HG03469 (cell line): ENCODE measurements around the gene TDRD5.

Source experiments
- ATAC-seq: cut with Tn5 transposase; IDR thresholded peaks from one replicate; pipeline ENCODE4 v1.9.1; 2021; ENCODE audit warnings: mild to moderate bottlenecking, moderate library complexity, moderate number of reproducible peaks; ENCODE audit not compliant: unreplicated experiment

TDRD5 gene, protein sequence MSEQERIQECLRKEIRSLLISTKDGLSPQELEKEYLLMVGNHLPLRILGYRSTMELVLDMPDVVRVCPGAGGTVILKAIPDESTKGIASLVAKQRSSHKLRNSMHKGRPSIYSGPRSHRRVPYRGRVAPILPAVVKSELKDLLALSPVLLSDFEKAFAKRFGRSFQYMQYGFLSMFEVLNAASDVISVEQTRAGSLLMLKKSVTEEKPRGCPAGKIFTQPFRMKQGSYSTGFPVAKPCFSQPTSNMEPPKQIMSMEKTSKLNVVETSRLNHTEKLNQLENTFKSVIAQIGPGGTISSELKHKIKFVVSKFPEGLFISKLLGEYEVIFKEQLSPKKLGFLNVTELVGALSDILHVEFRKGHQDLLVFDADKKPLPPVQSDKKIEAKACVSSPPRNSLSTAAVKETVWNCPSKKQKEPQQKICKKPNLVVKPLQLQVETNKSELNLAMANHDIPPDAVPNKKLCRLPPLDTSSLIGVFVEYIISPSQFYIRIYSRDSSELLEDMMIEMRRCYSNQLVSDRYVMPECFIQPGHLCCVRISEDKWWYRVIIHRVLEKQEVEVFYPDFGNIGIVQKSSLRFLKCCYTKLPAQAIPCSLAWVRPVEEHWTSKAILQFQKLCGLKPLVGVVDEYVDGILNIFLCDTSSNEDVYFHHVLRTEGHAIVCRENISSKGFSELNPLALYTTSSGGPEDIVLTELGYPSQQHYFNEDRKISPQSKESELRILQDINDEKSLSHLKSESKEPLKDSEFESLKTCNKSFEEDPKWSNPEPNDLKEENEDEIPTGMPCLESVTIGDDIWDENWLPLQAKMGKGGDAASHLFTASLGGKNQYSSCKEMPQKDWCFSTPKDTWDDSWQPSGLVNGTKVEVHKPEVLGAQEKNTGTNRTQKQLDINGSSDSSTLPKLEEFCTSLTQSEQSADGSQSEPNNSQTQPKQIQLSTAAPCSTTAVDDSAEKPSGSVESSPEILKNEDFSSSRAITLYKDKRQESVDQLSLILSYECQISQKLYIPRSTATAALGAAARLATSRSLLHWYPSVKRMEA

DNA sequence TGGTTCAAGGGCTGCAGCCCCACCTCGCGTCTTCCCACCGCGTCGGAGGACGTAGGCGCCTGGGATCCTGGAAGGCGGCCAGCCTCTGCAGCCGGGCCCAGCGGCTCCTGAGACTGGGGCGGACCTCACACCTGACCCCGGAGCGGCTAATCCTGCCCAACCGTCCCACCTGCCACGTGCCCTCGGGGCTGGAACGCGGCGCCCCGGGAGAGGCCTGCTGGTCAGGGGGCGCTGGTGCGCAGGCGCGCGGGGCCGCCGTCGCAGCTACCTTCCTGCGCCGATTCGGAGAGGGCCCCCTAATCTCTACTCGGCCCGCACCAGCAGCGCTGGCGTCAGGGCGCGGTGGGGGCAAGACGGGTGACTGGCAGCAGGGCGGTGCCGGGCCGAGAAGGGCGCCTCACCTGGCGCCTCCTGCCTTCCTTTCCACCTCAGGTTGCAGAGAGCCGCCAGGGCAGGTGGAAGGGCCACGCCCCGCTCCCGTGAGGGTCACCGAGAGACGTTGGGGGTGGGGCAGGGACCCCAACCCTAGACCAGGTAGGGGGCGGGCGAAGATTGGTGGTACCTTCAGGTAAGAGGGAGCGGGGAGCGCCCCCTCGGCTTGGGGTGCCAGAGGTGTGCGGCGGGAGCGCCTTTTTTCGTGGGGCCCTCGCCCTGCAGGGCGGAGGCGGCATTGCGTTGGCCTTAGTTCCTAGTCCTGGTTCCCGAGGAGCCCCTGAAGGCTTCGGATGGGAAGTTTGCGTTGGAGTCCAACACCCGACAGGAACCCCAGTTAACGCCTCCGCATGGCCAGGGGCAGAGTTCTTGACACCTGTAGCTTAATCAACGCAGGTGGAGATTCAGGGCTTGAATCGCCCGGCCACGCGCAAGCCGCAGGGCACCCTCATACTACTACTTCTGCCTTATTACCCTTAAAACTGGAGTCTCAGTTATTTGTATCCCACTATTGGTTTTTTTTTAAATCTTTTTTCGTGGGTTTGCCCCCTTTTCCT lies at the start of gene TDRD5:
TDRD5 (plus strand) TSS at position 241 of the 989 bp plus-strand sequence. CDS start 784 bp downstream, outside the sequence.
- ATAC-seq = no peak

DNA sequence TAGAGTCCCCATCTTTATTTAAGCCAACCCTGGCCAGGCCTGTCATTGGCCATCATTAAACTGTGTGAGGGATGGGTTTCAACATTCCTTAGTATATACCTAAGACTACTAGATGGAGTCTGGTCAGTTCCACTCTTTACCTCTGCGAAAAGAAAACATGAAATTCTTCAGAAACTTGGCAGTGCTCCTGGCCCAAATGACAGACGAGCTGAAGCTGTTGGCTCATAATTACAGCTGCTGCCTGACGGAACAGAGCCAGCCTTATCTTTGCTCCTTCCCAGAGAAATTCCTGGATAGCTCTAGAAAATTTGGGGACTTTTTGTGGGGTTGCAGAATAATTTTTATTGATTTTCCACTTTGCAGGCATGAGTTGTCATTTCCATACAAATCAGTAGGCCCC lies 46.3 kb upstream of the TDRD5 start:
- ATAC-seq = no peak

DNA sequence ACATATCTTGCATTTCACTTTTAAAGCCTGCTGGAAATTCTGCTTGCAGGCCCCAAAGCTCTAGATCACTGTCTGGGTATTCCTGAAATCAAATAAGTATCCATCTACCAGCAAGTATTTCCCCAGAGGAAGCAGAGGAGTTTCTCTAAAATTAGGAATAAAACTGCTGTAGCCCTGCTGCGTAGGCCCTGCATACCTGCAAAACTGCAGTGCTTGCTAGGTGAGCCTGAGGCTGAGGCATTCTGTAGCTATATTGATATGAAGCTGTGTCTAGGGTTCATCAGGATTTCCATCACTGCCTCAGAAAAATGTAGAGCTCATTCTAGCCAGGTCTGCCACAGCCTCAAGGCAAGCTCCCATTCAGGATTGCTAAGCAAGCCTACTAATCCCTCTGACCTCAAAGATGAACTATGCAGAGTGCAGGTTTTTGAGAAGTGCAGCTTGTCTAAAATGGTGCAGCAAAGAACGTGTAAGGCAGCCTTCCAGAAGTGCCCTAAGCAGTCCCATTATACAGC lies 44.6 kb upstream of the TDRD5 start:
- no peak for ATAC-seq

DNA sequence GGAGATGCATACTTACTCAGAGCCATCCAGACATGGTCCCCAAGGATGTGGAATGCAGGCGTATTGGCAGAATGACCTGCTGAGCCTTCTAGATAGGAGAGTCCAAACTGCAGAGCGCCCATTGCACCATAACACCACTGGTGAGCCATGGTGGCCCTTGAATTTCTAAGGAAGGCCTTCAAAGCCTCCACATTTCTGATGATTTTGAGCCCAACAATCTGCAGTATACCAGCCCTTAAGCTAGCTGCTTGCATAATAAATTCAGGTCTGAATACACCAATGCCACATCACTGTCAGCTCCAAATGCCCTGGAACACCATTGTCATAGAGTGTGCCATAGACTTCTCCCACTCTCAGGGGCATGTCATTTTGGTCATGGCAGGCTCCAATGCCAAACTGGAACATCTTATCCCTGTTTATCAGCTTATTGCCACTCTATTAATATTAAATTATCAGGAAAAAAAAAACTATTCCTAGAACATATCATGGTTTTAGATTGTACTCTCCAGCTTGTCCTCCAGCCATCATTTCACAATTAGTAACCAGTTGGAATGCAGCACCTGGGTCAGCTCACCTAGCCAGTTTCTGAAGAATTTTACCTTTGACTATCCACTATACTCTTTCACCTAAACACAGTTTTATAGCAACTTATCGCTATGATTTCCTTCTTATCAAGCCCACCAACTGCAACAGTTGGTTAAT lies 42.8 kb upstream of the TDRD5 start:
- ATAC-seq = no peak

DNA sequence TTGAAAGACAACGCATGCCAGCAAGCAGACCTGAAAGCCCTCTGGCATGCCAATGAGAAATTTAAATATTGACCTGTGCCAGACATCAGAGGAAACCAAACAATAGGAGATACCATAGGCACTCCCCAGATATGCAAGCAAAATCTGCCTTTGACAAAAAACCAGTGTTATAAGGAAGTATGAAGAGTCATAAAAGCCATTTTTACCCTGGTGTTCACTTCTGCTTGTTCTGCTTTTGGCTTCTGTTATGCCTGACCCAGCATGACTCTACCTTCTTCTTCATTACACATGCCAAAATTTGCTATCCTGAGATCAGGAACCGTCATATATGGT lies 42.3 kb upstream of the TDRD5 start:
- no peak for ATAC-seq

DNA sequence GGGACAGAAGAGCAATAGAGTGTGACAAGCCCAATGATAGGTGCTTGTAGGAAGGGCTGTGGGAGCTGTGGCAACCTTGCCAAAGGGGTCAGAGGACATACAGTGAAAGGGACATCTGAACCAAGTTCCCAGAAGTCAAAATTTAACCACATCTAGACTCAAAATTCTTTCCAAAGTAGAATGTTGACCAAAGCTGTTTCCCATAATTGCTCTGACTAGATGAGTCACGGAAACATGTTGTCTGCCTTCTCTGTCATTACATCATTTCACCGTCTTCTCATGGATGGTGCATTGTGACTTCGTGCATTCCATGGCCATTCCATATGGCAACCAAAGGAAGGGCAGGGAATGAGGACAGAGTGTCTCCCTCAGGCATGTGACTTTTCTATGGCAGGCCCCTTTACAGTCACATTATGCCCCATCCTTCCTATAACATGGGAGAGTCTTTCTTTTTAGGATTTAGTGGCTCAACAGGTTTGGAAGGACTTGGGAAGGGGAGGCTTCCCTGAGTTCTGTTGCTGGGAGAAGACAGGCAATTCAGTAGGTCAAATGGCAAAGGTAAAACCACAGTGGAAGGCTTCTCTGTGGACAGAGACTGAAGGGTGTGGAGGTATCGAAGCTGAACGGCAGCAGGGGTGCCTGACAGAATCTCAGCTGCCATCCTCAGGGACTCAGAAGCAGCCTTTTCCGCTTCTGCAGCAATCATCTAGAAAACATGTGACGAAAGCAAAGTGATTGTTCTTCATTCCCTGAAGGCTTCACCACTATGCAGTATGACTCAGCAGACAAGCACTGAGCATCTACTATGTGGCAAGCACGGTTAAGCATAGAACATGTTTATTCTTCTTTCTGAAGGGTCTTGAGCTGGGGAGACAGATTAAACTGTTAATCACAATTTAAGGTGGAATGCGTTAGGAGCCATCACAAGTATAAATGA lies 40.6 kb upstream of the TDRD5 start:
- peak; percentile 92 for ATAC-seq

DNA sequence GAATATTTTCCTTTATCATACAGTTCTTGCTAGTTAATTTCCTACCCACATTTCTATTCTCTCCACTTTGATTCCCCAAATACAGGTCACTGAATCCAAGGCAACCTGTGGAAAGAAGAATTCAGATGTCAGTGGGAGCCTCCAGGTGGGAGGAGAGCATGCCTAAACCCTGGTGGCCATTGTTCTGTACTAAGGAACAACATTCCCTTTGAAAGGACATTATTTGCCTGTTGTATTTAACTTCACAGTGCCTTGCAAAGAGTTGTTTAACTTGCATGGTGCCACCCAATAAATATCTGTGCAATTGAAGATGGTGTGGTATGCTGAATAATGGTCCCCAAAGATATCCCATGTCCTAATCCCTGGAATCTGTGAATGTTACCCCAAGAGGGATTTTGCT lies 37.2 kb upstream of the TDRD5 start:
- no peak for ATAC-seq

DNA sequence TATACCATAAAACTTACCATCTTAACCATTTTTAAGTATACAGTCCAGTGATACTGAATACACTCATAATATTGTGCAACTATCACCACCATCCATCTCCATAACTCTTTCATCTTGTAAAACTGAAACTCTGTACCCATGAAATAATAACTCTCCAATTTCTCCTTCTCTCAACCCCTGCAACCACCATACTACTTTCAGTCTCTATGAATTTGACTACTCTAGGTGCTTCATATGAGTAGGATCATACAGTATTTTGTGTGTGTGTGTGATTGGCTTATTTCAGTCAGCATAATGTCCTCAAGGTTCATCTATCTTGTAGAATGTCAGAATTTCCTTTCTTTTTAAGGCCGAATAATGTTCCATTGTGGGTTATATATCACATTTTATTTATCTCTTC lies 33.6 kb upstream of the TDRD5 start:
- ATAC-seq = no peak

DNA sequence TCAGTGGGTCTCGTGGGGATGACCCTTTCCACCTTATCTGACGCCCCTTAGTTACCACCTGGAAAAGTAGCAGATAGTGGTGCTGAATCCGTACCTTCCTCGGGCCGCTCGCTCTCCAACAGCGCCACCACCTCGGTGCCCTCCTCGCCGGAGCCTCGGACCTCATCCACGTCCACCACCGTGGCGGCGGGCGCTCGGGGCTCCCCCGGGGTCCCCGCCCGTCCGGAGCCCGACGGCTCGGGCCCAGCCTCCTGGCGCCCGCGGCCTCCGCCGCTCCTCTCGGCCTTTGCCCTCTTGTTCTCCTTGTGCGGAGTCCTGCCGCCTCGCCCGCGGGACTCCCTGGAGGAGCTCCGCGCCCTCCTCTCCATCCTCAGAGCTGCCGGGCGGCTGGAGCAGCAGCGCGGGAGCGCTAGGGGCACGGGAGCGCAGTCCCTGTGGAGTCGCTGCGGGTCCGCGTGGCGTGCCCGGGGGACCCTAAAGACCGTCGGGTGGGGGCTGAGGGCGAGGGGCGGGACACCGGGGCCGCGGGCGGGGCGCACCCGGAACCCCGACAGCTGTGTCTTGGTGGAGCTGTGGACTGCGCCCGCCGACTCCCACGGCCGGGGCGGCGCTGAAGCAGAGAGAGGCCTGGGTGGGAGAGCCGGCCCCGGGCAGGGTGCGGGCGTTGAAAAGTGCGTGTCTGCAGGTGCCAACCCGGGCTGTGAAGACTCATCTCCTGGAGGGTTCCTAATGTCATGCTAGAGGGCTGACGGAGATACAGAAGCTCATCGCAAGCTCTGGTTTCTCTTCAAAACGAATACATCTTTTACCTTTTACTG lies 15.9 kb upstream of the TDRD5 start, which contains the start of gene NPHS2:
NPHS2 (minus strand) TSS at position 452 of the 818 bp plus-strand sequence; CDS start at position 368, 84 bp downstream.
- ATAC-seq = no peak

DNA sequence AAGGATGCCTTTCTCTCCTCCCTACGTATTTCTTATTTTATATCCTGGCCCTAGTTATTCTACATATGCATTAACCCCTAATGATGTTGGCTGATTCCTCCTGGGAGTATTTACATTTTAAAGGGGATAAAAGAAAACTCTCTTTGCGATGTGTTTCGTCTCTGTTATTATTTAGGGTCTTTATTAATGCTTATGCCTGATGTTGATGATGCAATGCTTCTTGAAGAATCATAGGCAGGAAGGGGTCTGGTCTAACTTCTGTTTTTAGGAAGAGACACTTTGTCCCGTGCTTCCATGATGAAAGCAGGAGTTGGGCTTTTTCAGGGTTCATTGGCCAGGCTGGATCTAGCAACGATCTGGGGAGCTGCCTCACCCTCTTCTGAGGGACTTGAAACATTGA lies 15.1 kb upstream of the TDRD5 start:
- ATAC-seq = no peak

DNA sequence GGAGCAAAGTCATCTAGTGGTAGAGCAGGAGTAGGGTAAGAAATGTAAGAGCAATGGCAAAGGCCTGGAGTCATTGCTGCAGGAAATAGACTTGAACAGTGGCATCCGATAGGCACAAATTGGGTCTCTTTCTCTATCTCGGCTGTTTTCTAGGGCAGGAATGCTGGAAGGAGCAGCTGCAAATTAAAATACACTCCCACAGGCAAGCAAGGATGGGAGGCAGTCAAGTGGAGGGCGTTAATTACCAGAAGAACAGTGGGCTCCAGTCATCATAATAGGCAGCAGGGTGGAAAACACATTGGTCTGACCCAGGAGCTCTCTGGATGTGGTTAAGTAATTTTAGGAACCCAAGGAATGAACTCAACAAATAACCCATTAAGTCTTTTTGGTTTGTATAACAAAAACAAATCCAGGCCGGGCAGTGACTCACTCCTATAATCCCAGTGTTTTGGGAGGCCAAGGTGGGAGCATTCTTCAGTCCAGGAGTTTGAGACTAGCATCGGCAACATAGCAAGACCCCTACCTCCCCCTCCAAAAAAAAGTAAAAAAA lies 7.8 kb upstream of the TDRD5 start:
- no peak for ATAC-seq

DNA sequence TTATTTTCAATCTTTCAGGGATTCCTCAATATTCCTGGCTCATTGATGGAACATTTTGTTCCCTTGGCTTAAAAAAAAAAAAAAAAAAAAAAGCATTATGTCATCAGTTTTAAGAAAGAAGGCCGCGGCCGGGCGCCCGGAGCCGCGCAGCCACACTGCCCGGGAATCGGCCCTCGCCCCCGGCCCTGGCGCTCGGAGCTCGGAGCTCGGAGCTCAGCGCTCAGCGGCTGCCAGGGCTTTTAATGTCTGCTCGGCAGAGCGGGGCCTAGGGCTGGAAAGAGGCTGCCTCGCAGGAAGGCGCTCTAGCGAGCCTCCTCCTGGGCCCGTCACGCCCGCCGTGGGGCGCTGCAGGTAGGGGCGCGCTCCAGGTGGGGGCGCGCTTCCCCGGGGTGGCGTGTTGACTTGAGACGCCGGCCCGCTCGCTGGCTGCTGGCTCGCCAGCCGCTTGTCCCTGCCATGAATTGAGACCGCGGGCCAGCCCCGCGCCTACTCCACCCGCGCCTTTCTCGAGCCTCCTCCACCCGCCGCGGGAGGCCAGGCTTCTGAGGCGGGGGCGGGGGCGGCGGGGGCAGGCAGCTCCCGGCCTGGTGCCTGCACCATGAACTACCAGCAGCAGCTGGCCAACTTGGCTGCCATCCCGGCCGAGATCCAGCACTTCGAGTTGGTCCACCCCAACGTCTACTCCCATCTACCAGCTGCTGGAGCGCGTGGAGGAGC lies 5.4 kb upstream of the TDRD5 start:
- no peak for ATAC-seq

DNA sequence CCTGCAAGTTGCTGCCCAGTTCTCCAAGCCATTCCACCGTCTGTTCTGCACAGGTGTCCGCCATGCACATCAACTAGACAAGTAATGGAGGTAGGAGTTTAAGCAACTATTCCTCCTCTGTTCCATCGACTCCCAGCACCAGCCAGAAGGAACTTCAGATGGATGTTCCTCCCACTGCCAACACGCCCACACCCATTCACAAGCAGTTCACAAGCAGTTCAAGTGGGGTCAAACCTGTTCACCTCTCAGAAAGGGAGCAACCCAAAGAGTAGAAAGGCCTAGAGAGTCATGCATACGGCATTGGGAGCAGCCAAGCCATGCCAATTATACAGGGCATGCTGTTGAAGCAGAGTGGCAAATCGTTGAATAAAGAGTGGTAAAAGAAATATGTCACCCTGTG lies 4.3 kb upstream of the TDRD5 start:
- ATAC-seq = no peak

DNA sequence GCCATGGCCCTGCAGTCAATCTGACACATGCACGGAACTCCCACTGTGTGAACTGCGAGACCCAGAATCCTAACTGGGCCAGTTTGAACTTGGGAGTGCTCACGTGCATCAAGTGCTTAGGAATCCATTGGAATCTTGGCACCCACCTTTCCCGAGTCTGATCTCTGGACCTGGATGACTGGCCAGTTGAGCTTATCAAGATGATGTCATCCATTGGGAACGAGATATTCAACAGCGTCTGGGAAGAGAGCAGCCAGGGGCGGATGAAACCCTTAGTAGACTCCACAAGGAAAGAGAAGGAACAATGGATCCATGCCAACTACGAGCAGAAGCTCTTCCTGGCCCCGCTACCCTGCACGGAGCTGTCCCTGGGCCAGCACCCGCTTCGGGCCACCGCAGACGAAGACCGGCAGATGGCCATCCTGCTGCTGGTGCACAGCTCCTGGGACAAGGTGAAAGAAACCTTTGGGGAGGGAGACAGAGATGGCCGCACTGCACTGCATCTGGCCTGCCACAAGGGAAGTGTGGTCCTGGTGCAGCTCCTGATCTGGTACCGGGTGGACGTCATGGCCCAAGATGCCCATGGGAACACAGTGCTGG lies 3.1 kb upstream of the TDRD5 start:
- ATAC-seq = no peak

DNA sequence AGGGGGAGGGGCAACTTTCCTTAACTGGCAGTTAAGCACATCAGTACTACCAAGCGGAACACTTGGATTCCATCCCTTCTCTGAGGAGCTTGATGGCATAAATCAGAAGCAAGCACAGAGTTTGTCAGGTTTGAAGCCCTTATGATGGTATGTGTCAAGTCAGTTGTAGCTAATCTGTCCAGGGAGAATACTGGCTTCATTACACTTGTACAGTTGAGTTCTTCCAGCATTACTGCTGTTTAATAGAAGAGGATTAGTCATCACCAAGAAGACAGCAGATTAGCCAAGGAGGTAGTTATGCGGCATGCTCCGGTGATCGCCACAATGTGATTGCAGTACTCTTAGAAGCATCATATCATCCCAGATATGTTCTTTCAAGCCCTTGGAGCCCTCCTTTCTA lies 2.1 kb upstream of the TDRD5 start:
- no peak for ATAC-seq

DNA sequence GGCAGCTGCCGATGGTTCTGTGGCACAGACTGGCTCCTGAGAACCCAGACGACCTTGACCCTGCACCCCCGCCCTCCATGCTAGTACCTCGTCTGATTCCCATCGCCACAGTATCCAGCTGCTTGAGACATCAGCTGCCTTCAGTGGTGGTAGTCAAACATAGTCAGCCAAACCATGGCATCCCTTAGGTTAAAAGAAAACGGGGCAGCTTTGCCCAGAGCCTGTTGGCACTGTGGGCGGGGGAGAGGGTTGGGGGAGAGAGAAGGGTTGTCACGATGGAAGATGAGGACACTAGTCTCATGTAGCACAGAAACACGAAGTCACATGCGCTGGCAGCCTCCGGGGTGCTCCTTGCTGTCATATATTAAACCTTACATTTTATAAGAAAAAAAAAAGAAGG lies 961 bp upstream of the TDRD5 start:
- ATAC-seq = no peak

DNA sequence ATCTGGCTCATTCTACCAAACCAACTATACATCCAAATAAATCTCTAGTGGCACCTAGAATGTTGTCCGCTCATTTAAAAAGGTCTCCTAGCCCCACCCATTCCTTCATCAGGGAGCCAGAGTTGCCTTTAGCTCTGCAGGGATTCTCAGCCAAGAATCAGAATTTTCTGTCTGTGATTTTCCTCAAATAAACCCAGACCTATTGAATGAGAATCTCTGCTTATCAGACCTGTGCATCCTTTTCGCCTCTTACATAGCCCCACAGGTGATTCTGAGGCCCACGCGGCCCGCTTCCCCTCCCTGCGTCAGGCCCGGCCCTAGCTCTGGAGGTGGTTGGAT lies 410 bp upstream of the TDRD5 start:
- no peak for ATAC-seq
